ENCODE data around the gene SLC39A12.

SLC39A12 gene

GRCh38 chr10:18005781-18006456 is 54.2 kb downstream of the SLC39A12 start:
- no peak overlapping the region for H3K4me3 ChIP-seq (ENCODE audit: low read depth, low read length)
- DNase-seq (ENCODE audit: low read depth) = no peak
- TF ChIP-seq CTCF (IDR thresholded peaks at IDR 0.05; ENCODE audit: insufficient read depth, low read depth, low read length, missing control alignments) = no peak

- H3K4me3 ChIP-seq (ENCODE audit: low read depth, low read length) = no peak overlapping the region
- TF ChIP-seq CTCF (IDR thresholded peaks at IDR 0.05; ENCODE audit: insufficient read depth, low read depth, low read length, missing control alignments) = no peak
These were observed 57.3 kb downstream of the SLC39A12 start for GRCh38 chr10:18008986-18009385.

GRCh38 chr10:18010050-18010449 is 58.3 kb downstream of the SLC39A12 start:
- TF ChIP-seq CTCF (IDR thresholded peaks at IDR 0.05; ENCODE audit: insufficient read depth, low read depth, low read length, missing control alignments) = no peak
- no peak for DNase-seq (ENCODE audit: low read depth)
- H3K4me3 ChIP-seq (ENCODE audit: low read depth, low read length) = no peak overlapping the region

More at GRCh38 chr10:18008986-18009385, 57.3 kb downstream of the SLC39A12 start:
- DNase-seq (ENCODE audit: low read depth) = no peak

- no peak for DNase-seq (ENCODE audit: low read depth)
- no peak overlapping the region for H3K4me3 ChIP-seq (ENCODE audit: low read depth, low read length)
- TF ChIP-seq CTCF (IDR thresholded peaks at IDR 0.05; ENCODE audit: insufficient read depth, low read depth, low read length, missing control alignments) = no peak
These were observed 68.8 kb downstream of the SLC39A12 start for GRCh38 chr10:18020523-18020922.

GRCh38 chr10:18021725-18022480 is 70.2 kb downstream of the SLC39A12 start:
- TF ChIP-seq CTCF (IDR thresholded peaks at IDR 0.05; ENCODE audit: insufficient read depth, low read depth, low read length, missing control alignments) = no peak
- no peak for DNase-seq (ENCODE audit: low read depth)
- no peak overlapping the region for H3K4me3 ChIP-seq (ENCODE audit: low read depth, low read length)

GRCh38 chr10:18043148-18044006 is 91.7 kb downstream of the SLC39A12 start:
- no peak overlapping the region for H3K4me3 ChIP-seq (ENCODE audit: low read depth, low read length)
- no peak for TF ChIP-seq CTCF (IDR thresholded peaks at IDR 0.05; ENCODE audit: insufficient read depth, low read depth, low read length, missing control alignments)
- no peak for DNase-seq (ENCODE audit: low read depth)
